OCI-LY3 (cell line): ENCODE measurements around the gene ZCCHC2.

ENCODE experiments used
- EZH2phosphoT487 ChIP-seq: fragments of 200-600 bp; shearing (Covaris generic); IDR thresholded peaks from 2 replicates; pipeline ENCODE4 v1.6.1; 2018; ENCODE audit warnings: antibody characterized with exemption, mixed run types, low read depth
- TF ChIP-seq, protein P1 (sequence below): fragments of 200-600, 300-600 bp; sonication (generic); IDR thresholded peaks from 2 replicates; pipeline ENCODE4 v1.5.1; 2014; ENCODE audit warnings: antibody characterized with exemption, low read length, low read depth

DNA sequence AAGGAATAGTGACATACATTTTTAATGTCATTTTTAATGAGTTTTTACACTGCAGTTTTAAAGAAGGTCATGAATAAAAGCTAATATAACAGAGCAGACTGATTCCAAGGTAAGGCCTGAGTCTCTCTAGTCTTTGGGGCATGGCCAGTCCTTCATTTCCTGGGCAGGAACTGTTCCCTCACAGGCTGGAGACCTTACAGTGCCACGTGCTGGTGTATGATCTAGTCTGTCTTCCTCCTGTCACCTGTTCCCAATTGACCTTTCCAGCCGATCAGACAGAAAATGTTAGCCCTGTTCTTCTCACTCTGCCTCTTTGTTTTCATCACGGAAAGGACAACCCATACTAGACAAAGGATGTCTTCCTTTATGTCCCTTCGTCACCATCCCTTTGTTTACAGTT is 33.6 kb downstream of the ZCCHC2 start:
- TF ChIP-seq, protein P1, sequence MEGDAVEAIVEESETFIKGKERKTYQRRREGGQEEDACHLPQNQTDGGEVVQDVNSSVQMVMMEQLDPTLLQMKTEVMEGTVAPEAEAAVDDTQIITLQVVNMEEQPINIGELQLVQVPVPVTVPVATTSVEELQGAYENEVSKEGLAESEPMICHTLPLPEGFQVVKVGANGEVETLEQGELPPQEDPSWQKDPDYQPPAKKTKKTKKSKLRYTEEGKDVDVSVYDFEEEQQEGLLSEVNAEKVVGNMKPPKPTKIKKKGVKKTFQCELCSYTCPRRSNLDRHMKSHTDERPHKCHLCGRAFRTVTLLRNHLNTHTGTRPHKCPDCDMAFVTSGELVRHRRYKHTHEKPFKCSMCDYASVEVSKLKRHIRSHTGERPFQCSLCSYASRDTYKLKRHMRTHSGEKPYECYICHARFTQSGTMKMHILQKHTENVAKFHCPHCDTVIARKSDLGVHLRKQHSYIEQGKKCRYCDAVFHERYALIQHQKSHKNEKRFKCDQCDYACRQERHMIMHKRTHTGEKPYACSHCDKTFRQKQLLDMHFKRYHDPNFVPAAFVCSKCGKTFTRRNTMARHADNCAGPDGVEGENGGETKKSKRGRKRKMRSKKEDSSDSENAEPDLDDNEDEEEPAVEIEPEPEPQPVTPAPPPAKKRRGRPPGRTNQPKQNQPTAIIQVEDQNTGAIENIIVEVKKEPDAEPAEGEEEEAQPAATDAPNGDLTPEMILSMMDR = no peak
- TF ChIP-seq EZH2phosphoT487 = no peak
